Nephron progenitor cell (in vitro differentiated cells): ENCODE data around the gene PRICKLE3.
"Not testable (repeated sequence)": the region's sequence is repeated elsewhere in the genome, so short reads cannot be mapped to it uniquely, and the experiment has no call there.

Source experiments
- DNase-seq: peaks from one replicate; pipeline ENCODE4 v3.0.0; 2021
- H3K27ac Mint-ChIP-seq: 2 replicates; pipeline ENCODE4 v1.8.0; 2021; ENCODE audit warnings: mild to moderate bottlenecking, moderate library complexity, mixed read lengths
- H3K27me3 Mint-ChIP-seq: 2 replicates; pipeline ENCODE4 v1.8.0; 2021; ENCODE audit warnings: mild to moderate bottlenecking, low read depth, mixed read lengths; ENCODE audit not compliant: poor library complexity
- H3K36me3 Mint-ChIP-seq: 2 replicates; pipeline ENCODE4 v1.8.0; 2021; ENCODE audit warnings: low read depth, mixed read lengths
- H3K4me1 Mint-ChIP-seq: 2 replicates; pipeline ENCODE4 v1.8.0; 2021; ENCODE audit warnings: mixed read lengths
- H3K4me3 Mint-ChIP-seq: 2 replicates; pipeline ENCODE4 v1.8.0; 2021; ENCODE audit warnings: mild to moderate bottlenecking, moderate library complexity, mixed read lengths
- H3K9me3 Mint-ChIP-seq: 2 replicates; pipeline ENCODE4 v1.8.0; 2021; ENCODE audit warnings: mild to moderate bottlenecking, moderate library complexity, mixed read lengths
- TF ChIP-seq, protein P1 (sequence below): fragments of 200-600 bp; sonication (generic); IDR thresholded peaks from 2 replicates; pipeline ENCODE4 v1.5.0; 2021; ENCODE audit warnings: antibody characterized with exemption

Gene PRICKLE3

DNA sequence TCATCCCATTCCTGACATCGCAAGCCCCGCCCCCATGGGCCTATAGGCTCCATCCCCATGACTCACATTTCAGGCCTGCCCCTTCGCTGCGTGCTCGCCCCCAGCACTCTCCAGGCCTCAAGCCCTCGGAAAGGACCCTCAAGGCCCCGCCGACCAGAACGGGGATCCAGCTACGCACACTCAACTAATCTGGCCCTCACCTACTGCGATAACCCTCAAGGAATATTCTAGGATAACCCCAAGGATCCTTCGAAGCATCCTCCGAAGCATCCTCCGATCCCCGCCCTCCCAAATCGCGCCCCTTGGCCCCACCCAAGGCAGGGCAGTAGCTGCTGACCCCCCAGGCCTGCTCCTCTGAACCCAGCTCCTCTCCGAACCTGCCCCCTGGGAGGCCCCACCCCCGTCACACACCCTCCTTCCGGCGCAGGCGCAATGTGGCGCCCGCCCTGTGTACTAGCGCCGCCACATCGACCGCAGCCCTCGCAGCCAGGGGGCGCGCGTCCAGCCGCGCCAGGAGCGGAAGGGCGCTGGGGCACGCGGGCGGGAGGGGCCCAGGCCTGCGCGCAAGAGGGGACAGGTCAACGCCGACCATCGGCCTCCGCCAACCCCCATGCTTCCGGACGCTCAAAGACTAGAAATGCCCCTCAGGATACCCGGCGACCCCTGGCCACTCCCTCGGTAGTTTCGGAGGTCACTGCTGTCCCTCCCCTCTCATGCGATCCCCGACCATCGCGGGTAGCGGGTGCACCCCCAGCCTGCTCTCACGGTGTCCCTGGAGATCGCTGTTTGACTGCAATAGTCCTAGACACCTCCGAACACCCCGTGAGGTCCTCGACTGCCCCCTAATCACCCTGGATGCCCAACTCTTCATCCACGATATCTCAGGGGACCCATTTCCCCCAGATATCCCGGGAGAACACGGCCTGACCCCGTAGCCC is 30.0 kb downstream of the PRICKLE3 start:
- Mint-ChIP-seq H3K9me3 (peaks cover 59% of the 10 kb centered on the region), H3K36me3 (peaks cover 1% of the 10 kb centered on the region), H3K4me1 (peaks cover 17% of the 10 kb centered on the region), H3K4me3 (peak overlapping the region; percentile 88), H3K27ac (peak overlapping the region; percentile 98), H3K27me3 (peaks cover 53% of the 10 kb centered on the region)
- TF ChIP-seq, protein P1, sequence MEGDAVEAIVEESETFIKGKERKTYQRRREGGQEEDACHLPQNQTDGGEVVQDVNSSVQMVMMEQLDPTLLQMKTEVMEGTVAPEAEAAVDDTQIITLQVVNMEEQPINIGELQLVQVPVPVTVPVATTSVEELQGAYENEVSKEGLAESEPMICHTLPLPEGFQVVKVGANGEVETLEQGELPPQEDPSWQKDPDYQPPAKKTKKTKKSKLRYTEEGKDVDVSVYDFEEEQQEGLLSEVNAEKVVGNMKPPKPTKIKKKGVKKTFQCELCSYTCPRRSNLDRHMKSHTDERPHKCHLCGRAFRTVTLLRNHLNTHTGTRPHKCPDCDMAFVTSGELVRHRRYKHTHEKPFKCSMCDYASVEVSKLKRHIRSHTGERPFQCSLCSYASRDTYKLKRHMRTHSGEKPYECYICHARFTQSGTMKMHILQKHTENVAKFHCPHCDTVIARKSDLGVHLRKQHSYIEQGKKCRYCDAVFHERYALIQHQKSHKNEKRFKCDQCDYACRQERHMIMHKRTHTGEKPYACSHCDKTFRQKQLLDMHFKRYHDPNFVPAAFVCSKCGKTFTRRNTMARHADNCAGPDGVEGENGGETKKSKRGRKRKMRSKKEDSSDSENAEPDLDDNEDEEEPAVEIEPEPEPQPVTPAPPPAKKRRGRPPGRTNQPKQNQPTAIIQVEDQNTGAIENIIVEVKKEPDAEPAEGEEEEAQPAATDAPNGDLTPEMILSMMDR, result peak; percentile 48
- DNase-seq, result peak; percentile 80

DNA sequence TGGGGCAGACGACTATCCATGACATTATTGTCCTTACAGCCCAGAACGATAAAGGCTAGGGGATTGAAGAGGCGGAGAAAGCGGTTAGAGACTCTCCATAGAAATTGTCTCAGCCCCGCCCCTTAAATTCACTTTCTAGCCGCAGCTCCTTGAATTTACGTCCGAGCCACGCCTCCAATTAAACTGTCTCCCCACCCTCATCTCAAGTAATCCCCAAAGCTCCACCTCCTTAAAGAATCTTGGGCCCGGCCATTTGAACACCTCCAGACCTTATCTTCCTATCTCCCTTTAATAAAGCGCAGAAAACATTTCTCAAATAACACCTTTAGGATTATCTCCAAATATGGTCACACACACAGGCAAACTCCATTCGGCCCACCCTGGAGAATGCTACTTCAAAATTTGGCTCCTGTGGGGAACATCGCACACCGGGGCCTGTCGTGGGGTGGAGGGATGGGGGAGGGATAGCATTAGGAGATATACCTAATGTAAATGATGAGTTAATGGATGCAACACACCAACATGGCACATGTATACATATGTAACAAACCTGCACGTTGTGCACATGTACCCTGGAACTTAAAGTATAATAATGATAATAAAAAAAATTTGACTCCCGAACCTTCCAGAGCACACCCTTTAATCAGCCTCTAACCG is 30.8 kb downstream of the PRICKLE3 start:
- Mint-ChIP-seq H3K36me3 (peaks cover 5% of the 10 kb centered on the region), H3K9me3 (peaks cover 63% of the 10 kb centered on the region), H3K27me3 (peaks cover 49% of the 10 kb centered on the region), H3K4me3 (peak overlapping the region; percentile 88), H3K4me1 (peaks cover 17% of the 10 kb centered on the region), H3K27ac (peak overlapping the region; percentile 98)
- TF ChIP-seq, protein P1, result no peak
- DNase-seq, result peak; percentile 34

DNA sequence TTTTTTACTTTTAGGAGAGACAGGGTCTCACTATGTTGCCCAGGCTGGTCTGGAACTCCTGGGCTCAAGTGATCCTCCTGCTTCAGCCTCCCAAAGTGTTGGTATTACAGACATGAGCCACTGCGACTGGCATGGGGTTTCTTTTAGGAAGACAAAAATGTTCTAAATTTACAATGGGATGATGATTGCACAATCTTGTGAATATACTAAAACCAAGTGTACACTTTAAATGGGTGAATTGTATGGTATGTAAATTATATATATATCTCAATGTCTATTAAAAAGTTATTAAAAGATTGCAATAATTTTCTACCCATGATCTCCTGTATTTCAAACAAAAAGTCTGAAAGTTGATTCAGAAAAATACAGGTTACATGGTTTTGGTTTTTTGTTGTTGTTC is 32.7 kb downstream of the PRICKLE3 start:
- no peak overlapping the region for H3K27ac Mint-ChIP-seq
- TF ChIP-seq, protein P1, result no peak
- DNase-seq, result no peak
- no peak overlapping the region for H3K4me3 Mint-ChIP-seq
- H3K4me1 Mint-ChIP-seq, result peaks cover 17% of the 10 kb centered on the region
- H3K36me3 Mint-ChIP-seq, result peaks cover 5% of the 10 kb centered on the region
- H3K27me3 Mint-ChIP-seq, result peaks cover 31% of the 10 kb centered on the region
- peaks cover 62% of the 10 kb centered on the region for H3K9me3 Mint-ChIP-seq

DNA sequence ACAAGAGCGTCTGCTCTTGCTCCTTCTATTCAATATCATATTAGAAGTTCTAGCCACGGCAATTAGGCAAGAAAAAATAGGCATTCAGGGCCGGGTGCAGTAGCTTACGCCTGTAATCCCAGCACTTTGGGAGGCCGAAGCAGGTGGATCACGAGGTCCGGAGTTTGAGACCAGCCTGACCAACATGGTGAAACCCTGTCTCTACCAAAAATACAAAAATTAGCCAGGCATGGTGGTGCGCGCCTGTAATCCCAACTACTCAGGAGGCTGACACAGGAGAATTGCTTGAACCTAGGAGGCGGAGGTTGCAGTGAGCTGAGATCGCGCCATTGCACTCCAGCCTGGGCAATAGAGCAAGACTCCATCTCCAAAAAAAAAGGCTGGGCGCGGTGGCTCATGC is 36.9 kb downstream of the PRICKLE3 start:
- Mint-ChIP-seq H3K9me3 (peaks cover 52% of the 10 kb centered on the region), H3K27me3 (peaks cover 33% of the 10 kb centered on the region)
- H3K4me1 Mint-ChIP-seq, H3K27ac Mint-ChIP-seq, H3K36me3 Mint-ChIP-seq, DNase-seq, H3K4me3 Mint-ChIP-seq: not testable (repeated sequence)

DNA sequence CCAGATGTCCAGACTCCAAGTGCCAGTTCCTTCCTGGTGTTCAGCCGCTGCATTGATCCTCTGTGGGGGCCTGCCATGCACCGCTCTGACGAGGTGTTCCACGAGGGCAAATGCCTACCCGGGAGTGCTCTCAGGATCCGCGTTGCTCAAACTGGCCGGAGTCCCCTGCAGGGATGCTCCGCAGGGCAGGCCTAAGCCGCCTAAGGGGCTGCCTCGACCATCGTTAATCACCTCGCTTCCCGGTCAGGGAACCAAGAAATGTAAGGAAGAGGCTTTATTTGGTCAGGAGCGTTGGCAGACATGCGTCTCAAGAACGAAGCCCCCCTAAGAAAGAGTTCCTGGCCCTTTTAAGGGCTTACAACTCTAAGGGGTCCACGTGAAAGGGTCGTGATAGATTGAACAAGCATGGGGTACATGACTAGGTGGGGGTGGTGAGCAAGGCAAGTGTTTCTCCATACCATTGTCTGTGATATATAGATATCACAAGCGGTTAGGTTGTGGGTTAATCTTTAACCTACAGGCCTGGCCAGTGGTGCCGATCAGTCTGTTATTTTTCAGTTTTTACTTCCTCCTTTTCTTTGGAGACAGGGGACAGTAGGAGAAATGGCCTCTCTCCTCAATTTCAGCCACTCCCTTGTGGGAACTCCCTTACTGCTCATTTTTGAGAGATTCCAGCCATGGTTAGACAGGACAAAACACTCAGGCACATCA is 37.6 kb downstream of the PRICKLE3 start:
- DNase-seq, H3K4me3 Mint-ChIP-seq, H3K36me3 Mint-ChIP-seq, H3K4me1 Mint-ChIP-seq, H3K27ac Mint-ChIP-seq: not testable (repeated sequence)
- Mint-ChIP-seq H3K9me3 (peaks cover 51% of the 10 kb centered on the region), H3K27me3 (peaks cover 35% of the 10 kb centered on the region)

DNA sequence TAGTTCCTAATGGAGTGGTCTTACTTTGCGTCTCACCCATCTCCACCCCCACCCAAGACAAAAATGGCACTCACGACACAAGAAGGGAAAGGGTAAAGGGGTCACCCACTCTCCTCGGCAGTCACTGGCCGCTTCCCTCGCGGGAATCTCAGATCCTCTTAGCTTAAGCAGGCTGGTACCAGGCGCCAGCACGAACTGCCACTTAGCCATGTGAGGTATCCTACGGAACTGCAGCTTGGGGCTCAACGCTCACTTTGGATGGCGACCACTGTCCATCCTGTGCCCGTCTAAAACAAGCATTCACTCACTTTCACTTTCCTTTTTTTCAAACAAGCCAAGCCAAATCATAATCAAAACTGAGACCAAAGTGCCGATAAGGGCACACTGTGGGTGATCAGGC is 38.2 kb downstream of the PRICKLE3 start:
- Mint-ChIP-seq H3K27me3 (peaks cover 37% of the 10 kb centered on the region), H3K4me1 (no peaks in the 10 kb centered on the region), H3K27ac (no peak overlapping the region), H3K4me3 (no peak overlapping the region), H3K9me3 (peaks cover 51% of the 10 kb centered on the region), H3K36me3 (peaks cover 5% of the 10 kb centered on the region)
- TF ChIP-seq, protein P1, result no peak
- no peak for DNase-seq
